Peyer's patch (tissue), 4 donors: ENCODE data around the gene PPP1R7. TPM values are rescaled to one million over a fixed set of nuclear protein-coding genes. Genes with fewer than 3 reads are reported as not detected.

Source experiments
- DNase-seq, 3 donors: peaks; one replicate each; pipeline ENCODE4 v3.0.0-alpha.2; 2017 to 2019
- H3K27ac ChIP-seq, 4 donors: fragments of 200-600 bp; sonication (generic); one replicate each; pipeline ENCODE4 v1.5.1; 2016 to 2019
- H3K27me3 ChIP-seq, 2 donors: fragments of 200-600 bp; sonication (generic); one replicate each; pipeline ENCODE4 v1.5.1; 2019
- H3K36me3 ChIP-seq, 3 donors: fragments of 200-600 bp; sonication (generic); one replicate each; pipeline ENCODE4 v1.5.1; 2016 to 2019
- H3K4me1 ChIP-seq, 4 donors: fragments of 200-600 bp; sonication (generic); one replicate each; pipeline ENCODE4 v1.5.1; 2016 to 2019
- H3K4me3 ChIP-seq, 4 donors: fragments of 200-600 bp; sonication (generic); 1 replicate in 3 of 4; 2 replicates in 1 of 4; pipeline ENCODE4 v1.5.1; 2016 to 2019; ENCODE audit warnings: mild to moderate bottlenecking in 1 of 4
- H3K9me3 ChIP-seq, 4 donors: fragments of 200-600 bp; sonication (generic); one replicate each; pipeline ENCODE4 v1.5.1; 2016 to 2019; ENCODE audit warnings: mild to moderate bottlenecking in 1 of 4
- CTCF ChIP-seq, 6 experiments: fragments of 450-650 bp in 4 of 6; fragments of 200-600 bp in 2 of 6; sonication (generic) in 1 of 6; IDR thresholded peaks; one replicate each; pipeline ENCODE4 v1.5.1; 2017 to 2019; ENCODE audit warnings: antibody characterized with exemption in 6 of 6, mild to moderate bottlenecking in 3 of 6, moderate library complexity in 1 of 6
- POLR2A ChIP-seq, 2 donors: fragments of 450-650 bp; IDR thresholded peaks; one replicate each; pipeline ENCODE4 v1.5.1; 2017; ENCODE audit warnings: antibody characterized with exemption in 2 of 2, mild to moderate bottlenecking in 2 of 2, moderate library complexity in 2 of 2
- total RNA-seq, 4 donors: library from RNA; depleted of rRNA; stranded (reverse); fragments of >200 nt; gene quantifications; one replicate each; pipeline ENCODE4 v1.1.0, GENCODE V29; 2016

PPP1R7 gene
- total RNA-seq, 4 donors from 2014 or later = 13.2 to 44.0 (median 28.1) TPM

- Histone ChIP-seq H3K27me3 (no peaks in the 10 kb centered on the region), H3K36me3 (no peaks in the 10 kb centered on the region), H3K9me3 (no peaks in the 10 kb centered on the region), H3K4me3 (no peak overlapping the region), H3K4me1 (peaks cover 0 to 4% (median 0%) of the 10 kb centered on the region in 4 donors), H3K27ac (peak overlapping the region in 1 of 4 donors; percentile 25)
- TF ChIP-seq CTCF (IDR thresholded peaks at IDR 0.05) = no peak
- no peak for TF ChIP-seq POLR2A (IDR thresholded peaks at IDR 0.05)
- DNase-seq = peak in 2 of 3 donors; percentile 29 to 35
Measured at GRCh38 chr2:241129086-241129871, 21.0 kb upstream of the PPP1R7 start.

DNA sequence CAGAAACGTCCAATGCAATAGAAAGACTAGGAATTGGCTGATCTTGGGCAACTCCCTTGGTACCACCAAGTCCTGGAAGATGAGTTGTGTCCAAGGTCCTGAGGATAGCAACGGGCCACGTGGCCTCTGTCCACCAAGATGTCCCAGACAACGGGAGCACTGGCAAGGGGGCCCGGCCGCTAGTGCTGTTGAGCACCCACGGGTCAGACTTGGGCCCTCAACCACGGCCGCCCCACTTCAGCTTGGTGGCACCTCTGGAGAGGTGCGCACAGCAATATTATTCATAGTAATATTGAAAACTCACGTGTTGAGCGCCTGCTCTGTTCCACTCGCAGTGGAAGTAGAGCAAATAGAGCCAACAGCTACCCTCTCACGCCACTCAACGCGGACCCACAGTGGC lies 20.0 kb upstream of the PPP1R7 start:
- TF ChIP-seq CTCF (IDR thresholded peaks at IDR 0.05) (no peak), POLR2A (IDR thresholded peaks at IDR 0.05) (no peak)
- no peaks in the 10 kb centered on the region for H3K27me3 ChIP-seq
- H3K4me1 ChIP-seq = peaks cover 0 to 4% (median 0%) of the 10 kb centered on the region in 4 donors
- no peak overlapping the region for H3K4me3 ChIP-seq
- H3K36me3 ChIP-seq = no peaks in the 10 kb centered on the region
- DNase-seq = peak in 1 of 3 donors; percentile 41
- no peak overlapping the region for H3K27ac ChIP-seq
- H3K9me3 ChIP-seq = no peaks in the 10 kb centered on the region

- H3K27me3 ChIP-seq = no peaks in the 10 kb centered on the region
- TF ChIP-seq CTCF (IDR thresholded peaks at IDR 0.05) (no peak), POLR2A (IDR thresholded peaks at IDR 0.05) (no peak)
- no peak overlapping the region for H3K4me3 ChIP-seq
- DNase-seq = peak in 2 of 3 donors; percentile 15 to 23
- no peak overlapping the region for H3K27ac ChIP-seq
- no peaks in the 10 kb centered on the region for H3K9me3 ChIP-seq
- H3K4me1 ChIP-seq = peaks cover 0 to 4% (median 0%) of the 10 kb centered on the region in 4 donors
- H3K36me3 ChIP-seq = no peaks in the 10 kb centered on the region
Measured at GRCh38 chr2:241131531-241131930, 18.7 kb upstream of the PPP1R7 start.

GRCh38 chr2:241132538-241133435 lies 17.5 kb upstream of the PPP1R7 start:
- TF ChIP-seq CTCF (IDR thresholded peaks at IDR 0.05) = no peak
- TF ChIP-seq POLR2A (IDR thresholded peaks at IDR 0.05) = no peak
- H3K4me3 ChIP-seq = no peak overlapping the region
- DNase-seq = peak in 2 of 3 donors; percentile 17 to 18
- H3K36me3 ChIP-seq = peaks cover 0 to 6% (median 0%) of the 10 kb centered on the region in 3 donors
- H3K27ac ChIP-seq = no peak overlapping the region
- H3K27me3 ChIP-seq = no peaks in the 10 kb centered on the region
- no peaks in the 10 kb centered on the region for H3K9me3 ChIP-seq
- peaks cover 0 to 4% (median 0%) of the 10 kb centered on the region in 4 donors for H3K4me1 ChIP-seq

DNA sequence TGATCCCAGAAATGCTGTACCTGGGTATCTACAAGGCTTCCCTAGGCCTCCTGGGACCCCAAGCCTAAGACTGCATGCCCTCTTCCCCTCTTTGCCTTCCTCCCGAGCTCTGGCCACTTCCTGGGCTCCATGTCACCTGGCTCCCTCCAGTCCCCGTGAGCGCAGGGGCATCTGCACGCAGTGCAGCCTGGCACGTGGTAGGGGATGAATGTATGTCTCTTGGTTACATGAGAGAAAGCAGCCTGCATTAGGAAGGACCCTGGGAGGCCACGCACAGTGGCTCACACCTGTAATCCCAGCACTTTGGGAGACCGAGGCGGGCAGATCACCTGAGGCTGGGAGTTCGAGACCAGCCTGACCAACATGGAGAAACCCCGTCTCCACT lies 16.8 kb upstream of the PPP1R7 start:
- peak in 2 of 3 donors; percentile 20 to 32 for DNase-seq
- Histone ChIP-seq H3K4me1 (peaks cover 0 to under 1% (median 0%) of the 10 kb centered on the region in 4 donors), H3K9me3 (no peaks in the 10 kb centered on the region), H3K4me3 (no peak overlapping the region), H3K27ac (no peak overlapping the region), H3K27me3 (no peaks in the 10 kb centered on the region), H3K36me3 (peaks cover 0 to 6% (median 0%) of the 10 kb centered on the region in 3 donors)
- TF ChIP-seq CTCF (IDR thresholded peaks at IDR 0.05) = no peak
- TF ChIP-seq POLR2A (IDR thresholded peaks at IDR 0.05) = no peak
